GM21737 (cell line): ENCODE data around the gene PCDHGB7.
"Not testable (repeated sequence)": the region's sequence is repeated elsewhere in the genome, so short reads cannot be mapped to it uniquely, and the experiment has no call there.

Source experiments
- ATAC-seq: cut with Tn5 transposase; IDR thresholded peaks from one replicate; pipeline ENCODE4 v1.9.1; 2021; ENCODE audit warnings: mild to moderate bottlenecking, moderate library complexity; ENCODE audit not compliant: unreplicated experiment

PCDHGB7 gene

DNA sequence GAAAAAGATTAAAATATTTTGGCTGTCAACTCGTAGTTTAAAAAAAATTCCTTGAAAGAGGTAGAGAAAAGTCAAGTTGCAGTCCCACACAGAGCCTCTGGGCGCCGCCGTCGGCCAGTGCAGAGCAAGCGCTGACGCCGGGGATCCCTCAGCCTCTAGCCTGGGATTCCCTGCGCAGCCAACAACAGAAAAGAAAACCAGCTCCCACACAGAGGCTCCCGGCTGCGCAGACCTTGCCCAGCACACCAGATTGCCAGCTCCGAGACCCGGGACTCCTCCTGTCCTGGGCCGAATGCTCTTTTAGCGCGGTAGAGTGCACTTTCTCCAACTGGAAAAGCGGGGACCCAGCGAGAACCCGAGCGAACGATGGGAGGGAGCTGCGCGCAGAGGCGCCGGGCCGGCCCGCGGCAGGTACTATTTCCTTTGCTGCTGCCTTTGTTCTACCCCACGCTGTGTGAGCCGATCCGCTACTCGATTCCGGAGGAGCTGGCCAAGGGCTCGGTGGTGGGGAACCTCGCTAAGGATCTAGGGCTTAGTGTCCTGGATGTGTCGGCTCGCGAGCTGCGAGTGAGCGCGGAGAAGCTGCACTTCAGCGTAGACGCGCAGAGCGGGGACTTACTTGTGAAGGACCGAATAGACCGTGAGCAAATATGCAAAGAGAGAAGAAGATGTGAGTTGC is at the start of gene PCDHGB7:
TSS of gene PCDHGB7 (plus strand) at position 184 of the 679 bp plus-strand sequence. CDS start at position 367, 183 bp downstream.
- ATAC-seq, result peak; percentile 87

DNA sequence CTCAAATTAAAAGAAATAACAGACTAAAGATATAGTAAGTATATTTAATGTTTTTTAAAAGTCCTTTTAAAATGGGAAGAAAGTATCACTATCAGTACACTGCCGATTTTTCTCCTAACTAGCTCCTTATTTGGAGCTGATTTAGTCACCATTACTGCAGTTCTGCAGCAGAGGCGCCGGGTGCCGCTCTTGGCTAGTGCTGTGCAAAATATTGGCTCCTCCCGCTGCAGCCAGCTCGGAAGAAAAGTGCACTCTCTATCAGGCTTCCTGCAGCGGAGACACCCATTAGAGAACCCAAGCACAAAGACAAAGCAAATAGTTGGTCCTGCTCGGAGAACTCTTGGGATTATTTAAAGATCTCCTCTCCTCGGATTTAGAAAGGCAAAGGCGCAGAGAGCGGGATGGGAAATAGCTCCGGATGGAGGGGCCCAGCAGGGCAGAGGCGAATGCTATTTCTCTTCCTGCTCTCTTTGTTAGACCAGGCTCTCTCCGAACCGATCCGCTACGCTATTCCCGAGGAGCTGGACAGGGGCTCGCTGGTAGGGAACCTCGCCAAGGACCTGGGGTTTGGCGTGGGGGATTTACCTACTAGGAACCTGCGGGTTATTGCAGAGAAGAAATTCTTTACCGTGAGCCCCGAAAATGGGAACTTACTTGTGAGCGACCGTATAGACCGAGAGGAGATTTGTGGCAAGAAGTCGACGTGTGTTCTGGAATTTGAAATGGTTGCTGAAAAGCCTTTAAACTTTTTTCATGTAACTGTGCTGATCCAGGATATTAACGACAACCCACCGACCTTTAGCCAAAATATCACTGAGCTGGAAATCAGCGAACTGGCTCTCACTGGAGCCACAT is 47.3 kb upstream of the PCDHGB7 start, which contains the start of gene PCDHGB3:
TSS of gene PCDHGB3 (plus strand) at position 249 of the 855 bp plus-strand sequence. CDS start at position 402, 153 bp downstream.
- ATAC-seq, result peak; percentile 69

DNA sequence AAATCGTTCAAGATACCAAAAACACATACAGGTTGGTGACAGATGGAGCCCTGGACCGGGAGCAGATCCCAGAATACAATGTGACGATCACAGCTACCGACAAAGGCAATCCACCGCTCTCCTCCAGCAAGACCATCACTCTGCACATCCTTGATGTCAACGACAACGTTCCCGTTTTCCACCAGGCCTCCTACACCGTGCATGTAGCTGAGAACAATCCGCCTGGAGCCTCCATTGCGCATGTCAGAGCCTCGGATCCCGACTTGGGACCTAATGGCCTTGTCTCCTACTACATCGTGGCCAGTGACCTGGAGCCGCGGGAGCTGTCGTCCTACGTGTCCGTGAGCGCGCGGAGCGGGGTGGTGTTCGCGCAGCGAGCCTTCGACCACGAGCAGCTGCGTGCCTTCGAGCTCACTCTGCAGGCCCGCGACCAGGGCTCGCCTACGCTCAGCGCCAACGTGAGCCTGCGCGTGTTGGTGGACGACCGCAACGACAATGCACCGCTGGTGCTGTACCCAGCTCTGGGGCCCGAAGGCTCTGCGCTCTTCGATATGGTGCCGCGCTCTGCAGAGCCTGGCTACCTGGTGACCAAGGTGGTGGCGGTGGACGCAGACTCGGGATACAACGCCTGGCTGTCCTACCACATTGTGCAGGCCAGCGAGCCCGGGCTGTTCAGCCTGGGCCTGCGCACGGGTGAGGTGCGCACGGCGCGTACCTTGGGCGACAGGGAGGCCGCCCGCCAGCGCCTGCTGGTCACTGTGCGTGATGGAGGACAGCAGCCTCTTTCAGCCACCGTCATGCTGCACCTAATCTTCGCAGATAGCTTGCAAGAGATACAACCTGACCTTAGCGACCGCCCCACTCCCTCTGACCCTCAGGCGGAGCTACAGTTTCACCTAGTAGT is 45.7 kb upstream of the PCDHGB7 start:
- no peak for ATAC-seq

DNA sequence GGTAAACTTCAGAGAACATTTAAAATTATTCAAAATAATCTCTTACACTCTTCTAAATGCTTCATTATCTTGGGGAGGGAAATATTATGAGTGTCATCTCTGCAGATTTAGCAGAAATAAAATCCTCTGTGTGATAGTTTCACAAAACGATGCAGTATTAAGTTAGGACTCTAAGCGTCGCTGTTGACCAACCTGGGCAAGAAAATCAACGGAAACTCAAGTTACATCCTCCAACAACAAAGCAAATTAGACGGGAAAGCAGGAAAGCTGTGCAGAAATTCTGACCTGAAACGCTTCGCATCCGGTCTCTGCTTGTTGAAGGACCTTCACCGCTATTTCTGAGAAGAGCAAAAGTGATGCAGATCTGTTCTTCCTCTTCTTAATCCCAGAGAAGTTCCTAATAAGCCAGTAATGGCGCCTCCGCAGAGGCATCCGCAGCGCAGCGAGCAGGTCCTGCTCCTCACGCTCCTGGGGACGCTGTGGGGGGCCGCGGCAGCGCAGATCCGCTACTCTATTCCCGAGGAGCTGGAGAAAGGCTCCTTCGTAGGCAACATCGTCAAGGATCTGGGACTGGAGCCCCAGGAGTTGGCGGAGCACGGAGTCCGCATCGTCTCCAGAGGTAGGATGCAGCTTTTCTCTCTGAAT is 43.7 kb upstream of the PCDHGB7 start, which contains the start of gene PCDHGA6:
TSS of gene PCDHGA6 (plus strand) at position 219 of the 645 bp plus-strand sequence. CDS start at position 412, 193 bp downstream.
- ATAC-seq, result no peak

DNA sequence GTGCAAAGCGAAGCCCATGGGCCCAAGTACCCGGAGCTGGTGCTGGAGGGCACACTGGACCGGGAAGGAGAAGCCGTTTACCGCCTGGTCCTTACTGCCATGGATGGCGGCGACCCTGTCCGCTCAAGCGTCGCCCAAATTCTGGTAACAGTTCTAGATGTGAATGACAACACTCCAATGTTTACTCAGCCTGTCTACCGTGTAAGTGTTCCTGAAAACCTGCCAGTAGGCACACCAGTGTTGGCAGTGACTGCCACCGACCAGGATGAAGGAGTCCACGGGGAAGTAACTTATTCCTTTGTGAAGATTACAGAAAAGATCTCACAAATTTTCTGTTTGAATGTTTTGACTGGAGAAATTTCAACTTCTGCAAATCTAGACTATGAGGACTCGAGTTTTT is 42.9 kb upstream of the PCDHGB7 start:
- ATAC-seq, result no peak

DNA sequence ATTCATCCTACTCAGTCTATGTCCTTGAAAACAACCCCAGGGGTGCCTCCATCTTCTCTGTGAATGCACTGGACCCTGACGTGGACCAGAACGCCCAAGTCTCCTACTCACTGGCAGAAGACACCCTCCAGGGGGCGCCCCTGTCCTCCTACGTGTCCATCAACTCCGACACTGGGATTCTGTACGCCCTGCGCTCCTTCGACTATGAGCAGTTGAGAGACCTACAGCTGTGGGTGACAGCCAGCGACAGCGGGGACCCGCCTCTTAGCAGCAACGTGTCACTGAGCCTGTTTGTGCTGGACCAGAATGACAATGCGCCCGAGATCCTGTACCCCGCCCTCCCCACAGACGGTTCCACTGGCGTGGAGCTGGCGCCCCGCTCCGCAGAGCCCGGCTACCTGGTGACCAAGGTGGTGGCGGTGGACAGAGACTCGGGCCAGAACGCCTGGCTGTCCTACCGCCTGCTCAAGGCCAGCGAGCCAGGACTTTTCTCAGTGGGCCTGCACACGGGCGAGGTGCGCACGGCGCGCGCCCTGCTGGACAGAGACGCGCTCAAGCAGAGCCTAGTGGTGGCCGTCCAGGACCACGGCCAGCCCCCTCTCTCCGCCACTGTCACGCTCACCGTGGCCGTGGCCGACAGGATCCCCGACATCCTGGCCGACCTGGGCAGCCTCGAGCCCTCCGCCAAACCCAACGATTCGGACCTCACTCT is 41.9 kb upstream of the PCDHGB7 start:
- not testable (repeated sequence) for ATAC-seq

DNA sequence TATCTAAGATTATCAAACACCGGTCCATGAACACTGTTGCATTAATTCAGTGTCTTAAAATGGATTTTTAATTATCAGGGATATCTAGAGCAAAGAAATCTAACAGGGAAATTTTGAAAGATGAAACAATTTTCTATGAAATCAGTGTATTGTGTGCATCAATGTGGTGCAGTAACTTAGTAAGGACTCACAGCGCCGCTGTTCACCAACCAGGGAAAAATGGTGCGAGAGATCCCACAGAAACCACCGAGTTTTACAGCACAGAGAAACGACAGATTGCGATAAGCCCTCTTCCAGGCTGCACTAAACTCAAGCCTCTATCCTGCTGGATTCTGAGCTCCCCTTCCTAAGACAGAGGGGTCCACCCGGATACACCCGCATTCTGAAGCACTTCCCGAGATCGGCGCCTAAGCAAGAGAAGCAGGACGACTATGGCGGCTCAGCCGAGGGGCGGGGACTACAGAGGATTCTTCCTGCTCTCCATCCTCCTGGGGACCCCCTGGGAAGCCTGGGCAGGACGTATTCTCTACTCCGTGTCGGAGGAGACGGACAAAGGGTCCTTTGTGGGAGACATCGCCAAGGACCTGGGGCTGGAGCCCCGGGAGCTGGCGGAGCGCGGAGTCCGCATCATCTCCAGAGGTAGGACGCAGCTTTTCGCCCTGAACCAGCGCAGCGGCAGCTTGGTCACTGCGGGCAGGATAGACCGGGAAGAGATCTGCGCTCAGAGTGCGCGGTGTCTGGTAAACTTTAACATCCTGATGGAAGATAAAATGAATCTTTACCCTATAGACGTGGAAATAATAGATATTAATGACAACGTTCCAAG is 34.8 kb upstream of the PCDHGB7 start, which contains the start of gene PCDHGA7:
TSS of gene PCDHGA7 (plus strand) at position 274 of the 826 bp plus-strand sequence. CDS start at position 432, 158 bp downstream.
- ATAC-seq, result no peak

DNA sequence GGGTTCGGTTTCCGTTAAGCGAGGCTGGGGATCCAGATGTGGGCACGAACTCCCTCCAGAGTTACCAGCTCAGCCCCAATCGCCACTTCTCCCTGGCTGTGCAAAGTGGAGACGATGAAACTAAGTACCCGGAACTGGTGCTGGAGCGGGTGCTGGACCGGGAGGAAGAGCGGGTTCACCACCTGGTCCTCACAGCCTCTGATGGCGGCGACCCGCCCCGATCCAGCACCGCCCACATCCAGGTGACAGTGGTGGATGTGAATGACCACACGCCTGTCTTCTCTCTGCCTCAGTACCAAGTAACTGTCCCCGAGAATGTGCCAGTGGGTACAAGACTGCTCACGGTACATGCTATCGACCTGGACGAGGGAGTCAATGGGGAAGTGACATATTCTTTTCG is 34.1 kb upstream of the PCDHGB7 start:
- no peak for ATAC-seq

DNA sequence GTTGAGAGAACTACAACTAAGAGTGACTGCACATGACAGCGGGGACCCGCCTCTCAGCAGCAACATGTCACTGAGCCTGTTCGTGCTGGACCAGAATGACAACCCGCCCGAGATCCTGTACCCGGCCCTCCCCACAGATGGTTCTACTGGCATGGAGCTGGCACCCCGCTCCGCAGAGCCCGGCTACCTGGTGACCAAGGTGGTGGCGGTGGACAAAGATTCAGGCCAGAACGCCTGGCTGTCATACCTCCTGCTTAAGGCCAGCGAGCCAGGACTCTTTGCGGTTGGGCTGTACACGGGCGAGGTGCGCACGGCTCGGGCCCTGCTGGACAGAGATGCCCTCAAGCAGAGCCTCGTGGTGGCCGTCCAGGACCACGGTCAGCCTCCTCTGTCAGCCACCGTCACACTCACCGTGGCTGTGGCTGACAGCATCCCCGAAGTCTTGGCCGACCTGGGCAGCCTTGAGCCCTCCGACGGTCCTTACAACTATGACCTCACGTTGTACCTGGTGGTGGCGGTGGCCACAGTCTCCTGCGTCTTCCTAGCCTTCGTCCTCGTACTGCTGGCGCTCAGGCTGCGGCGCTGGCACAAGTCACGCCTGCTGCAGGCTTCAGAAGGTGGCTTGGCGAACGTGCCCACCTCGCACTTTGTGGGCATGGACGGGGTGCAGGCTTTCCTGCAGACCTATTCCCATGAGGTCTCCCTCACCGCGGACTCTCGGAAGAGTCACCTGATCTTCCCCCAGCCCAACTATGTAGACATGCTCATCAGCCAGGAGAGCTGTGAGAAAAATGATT is 32.8 kb upstream of the PCDHGB7 start:
- ATAC-seq, result no peak

DNA sequence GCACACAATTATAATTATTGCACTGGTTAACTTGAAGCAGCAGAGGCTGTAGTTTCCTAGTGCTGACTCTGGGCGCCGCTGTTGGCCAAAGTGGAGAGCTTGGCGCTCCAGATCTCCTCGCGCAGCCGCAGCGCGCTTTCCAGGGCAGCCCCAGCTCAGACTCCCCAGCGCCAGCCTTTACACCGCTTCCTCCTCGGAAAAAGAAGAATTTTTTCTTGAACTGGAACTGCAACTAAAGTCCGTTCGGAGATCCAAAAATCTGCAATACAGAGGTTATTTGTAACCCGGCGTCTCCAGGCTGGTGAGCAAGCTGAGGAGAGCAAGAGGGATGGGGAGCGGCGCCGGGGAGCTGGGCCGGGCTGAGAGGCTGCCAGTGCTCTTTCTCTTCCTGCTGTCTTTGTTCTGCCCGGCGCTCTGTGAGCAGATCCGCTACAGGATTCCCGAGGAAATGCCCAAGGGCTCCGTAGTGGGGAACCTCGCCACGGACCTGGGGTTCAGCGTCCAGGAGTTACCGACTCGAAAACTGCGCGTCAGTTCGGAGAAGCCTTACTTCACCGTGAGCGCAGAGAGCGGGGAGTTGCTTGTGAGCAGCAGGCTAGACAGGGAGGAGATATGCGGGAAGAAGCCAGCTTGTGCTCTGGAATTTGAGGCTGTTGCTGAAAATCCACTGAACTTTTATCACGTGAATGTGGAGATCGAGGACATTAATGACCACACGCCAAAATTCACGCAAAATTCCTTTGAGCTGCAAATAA is 29.7 kb upstream of the PCDHGB7 start, which contains the start of gene PCDHGB4:
TSS of gene PCDHGB4 (plus strand) at position 142 of the 755 bp plus-strand sequence. CDS start at position 329, 187 bp downstream.
- ATAC-seq, result not testable (repeated sequence)

DNA sequence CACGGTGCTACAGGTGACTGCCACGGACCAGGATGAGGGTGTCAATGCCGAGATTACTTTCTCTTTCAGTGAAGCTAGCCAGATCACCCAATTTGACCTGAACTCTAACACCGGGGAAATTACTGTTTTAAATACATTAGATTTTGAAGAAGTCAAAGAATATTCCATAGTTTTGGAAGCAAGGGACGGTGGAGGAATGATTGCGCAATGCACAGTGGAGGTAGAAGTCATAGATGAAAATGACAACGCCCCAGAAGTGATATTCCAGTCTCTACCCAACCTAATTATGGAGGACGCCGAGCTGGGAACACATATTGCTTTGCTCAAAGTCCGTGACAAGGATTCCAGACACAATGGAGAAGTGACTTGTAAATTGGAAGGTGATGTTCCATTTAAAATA is 28.8 kb upstream of the PCDHGB7 start:
- no peak for ATAC-seq

DNA sequence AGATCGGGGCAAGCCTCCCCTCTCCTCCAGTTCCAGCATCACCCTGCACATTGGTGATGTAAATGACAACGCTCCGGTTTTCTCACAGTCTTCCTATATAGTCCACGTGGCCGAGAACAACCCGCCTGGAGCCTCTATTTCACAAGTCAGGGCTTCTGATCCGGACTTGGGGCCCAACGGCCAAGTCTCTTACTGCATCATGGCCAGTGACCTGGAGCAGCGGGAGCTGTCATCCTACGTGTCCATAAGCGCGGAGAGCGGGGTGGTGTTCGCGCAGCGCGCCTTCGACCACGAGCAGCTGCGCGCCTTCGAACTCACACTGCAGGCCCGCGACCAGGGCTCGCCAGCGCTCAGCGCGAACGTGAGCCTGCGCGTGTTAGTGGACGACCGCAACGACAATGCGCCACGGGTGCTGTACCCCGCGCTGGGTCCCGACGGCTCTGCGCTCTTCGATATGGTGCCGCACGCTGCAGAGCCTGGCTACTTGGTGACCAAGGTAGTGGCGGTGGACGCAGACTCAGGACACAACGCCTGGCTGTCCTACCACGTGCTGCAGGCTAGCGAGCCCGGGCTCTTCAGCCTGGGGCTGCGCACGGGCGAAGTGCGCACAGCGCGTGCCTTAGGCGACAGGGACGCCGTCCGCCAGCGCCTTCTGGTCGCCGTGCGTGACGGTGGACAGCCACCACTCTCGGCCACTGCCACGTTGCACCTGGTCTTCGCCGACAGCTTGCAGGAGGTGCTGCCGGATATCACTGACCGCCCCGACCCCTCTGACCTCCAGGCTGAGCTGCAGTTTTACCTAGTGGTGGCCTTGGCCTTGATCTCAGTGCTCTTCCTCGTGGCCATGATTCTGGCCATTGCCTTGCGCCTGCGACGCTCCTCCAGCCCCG is 28.1 kb upstream of the PCDHGB7 start:
- ATAC-seq, result no peak

DNA sequence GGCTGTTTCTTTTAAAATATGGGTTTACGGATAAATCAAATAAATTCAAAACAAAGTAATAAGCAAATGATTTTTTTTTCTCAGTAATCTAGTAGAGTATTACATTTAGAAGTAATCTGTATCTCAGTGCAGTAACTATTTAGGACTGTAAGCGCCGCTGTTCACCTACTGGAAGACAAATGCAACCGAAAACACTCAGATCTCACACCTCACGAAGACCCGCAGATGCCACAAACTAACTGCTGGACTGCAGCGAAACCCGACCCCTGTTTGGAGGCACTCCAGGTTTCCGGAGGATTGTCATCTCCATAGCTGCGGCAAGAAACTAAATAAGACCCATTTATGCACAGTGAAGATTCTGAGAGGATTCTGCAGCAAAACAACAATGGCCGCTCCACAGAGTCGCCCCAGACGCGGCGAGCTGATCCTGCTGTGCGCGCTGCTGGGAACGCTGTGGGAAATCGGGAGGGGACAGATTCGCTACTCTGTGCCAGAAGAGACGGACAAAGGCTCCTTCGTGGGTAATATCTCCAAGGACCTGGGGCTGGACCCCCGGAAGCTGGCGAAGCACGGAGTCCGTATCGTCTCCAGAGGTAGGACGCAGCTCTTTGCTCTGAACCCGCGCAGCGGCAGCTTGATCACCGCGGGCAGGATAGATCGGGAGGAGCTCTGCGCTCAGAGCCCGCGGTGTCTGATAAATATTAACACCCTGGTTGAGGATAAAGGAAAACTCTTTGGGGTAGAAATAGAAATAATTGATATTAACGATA is 24.9 kb upstream of the PCDHGB7 start, which contains the start of gene PCDHGA8:
TSS of gene PCDHGA8 (plus strand) at position 205 of the 770 bp plus-strand sequence. CDS start at position 386, 181 bp downstream.
- no peak for ATAC-seq

DNA sequence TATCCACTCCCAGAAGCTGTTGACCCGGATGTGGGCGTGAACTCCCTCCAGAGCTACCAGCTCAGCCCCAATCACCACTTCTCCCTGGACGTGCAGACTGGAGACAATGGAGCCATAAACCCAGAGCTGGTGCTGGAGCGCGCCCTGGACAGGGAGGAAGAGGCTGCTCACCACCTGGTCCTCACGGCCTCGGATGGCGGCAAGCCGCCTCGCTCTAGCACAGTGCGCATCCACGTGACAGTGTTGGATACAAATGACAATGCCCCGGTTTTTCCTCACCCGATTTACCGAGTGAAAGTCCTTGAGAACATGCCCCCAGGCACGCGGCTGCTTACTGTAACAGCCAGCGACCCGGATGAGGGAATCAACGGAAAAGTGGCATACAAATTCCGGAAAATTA is 24.2 kb upstream of the PCDHGB7 start:
- ATAC-seq, result no peak
